Loucy (cell line): ENCODE measurements around the gene CERK.

Source experiments
- H2AFZ ChIP-seq: fragments of 200-600 bp; sonication (generic); 2 replicates; pipeline ENCODE4 v1.6.0; 2016; ENCODE audit warnings: antibody characterized with exemption, mild to moderate bottlenecking, low read length, moderate library complexity
- H3F3A ChIP-seq: fragments of 200-600 bp; 2 replicates; pipeline ENCODE4 v1.6.0; 2016; ENCODE audit warnings: antibody characterized with exemption, low read depth, mild to moderate bottlenecking
- H3K27me3 ChIP-seq: fragments of 200-600 bp; sonication (generic); 2 replicates; pipeline ENCODE4 v1.6.1; 2014; ENCODE audit warnings: low read length, mild to moderate bottlenecking; ENCODE audit not compliant: insufficient read depth, poor library complexity, severe bottlenecking
- H3K36me3 ChIP-seq: fragments of 200-600 bp; sonication (generic); 2 replicates; pipeline ENCODE4 v1.6.1; 2016; ENCODE audit warnings: low read length; ENCODE audit not compliant: insufficient read depth
- H3K4me1 ChIP-seq: fragments of 200-600 bp; sonication (generic); 2 replicates; pipeline ENCODE4 v1.5.1; 2014; ENCODE audit warnings: low read length, mild to moderate bottlenecking; ENCODE audit not compliant: insufficient read depth, poor library complexity, severe bottlenecking
- H3K4me2 ChIP-seq: fragments of 200-600 bp; sonication (generic); 2 replicates; pipeline ENCODE4 v1.6.0; 2014; ENCODE audit warnings: antibody characterized with exemption, low read length, low read depth, mild to moderate bottlenecking; ENCODE audit not compliant: poor library complexity, severe bottlenecking
- H3K4me3 ChIP-seq: fragments of 200-600 bp; sonication (generic); 2 replicates; pipeline ENCODE4 v1.5.1; 2014; ENCODE audit warnings: low read length, mild to moderate bottlenecking, mixed read lengths; ENCODE audit not compliant: poor library complexity, severe bottlenecking
- H3K79me2 ChIP-seq: fragments of 200-600 bp; sonication (generic); 2 replicates; pipeline ENCODE4 v1.6.1; 2014; ENCODE audit warnings: low read length; ENCODE audit not compliant: insufficient read depth
- H3K9ac ChIP-seq: fragments of 200-600 bp; sonication (generic); 2 replicates; pipeline ENCODE4 v1.6.0; 2014; ENCODE audit warnings: mild to moderate bottlenecking, low read depth, low read length, moderate library complexity; ENCODE audit not compliant: poor library complexity, severe bottlenecking
- H3K9me2 ChIP-seq: fragments of 200-600 bp; sonication (generic); replicated peaks from 2 replicates; pipeline ENCODE4 v1.6.1; 2016; ENCODE audit warnings: low read depth, low read length, mixed read lengths
- H3K9me3 ChIP-seq: fragments of 200-600 bp; sonication (generic); 2 replicates; pipeline ENCODE4 v1.6.1; 2014; ENCODE audit warnings: mild to moderate bottlenecking, antibody characterized with exemption, low read length, low read depth; ENCODE audit not compliant: insufficient read depth
- H4K20me1 ChIP-seq: fragments of 200-600 bp; sonication (generic); 2 replicates; pipeline ENCODE4 v1.6.0; 2014; ENCODE audit warnings: antibody characterized with exemption, low read length, mild to moderate bottlenecking; ENCODE audit not compliant: insufficient read depth, poor library complexity, severe bottlenecking
- CTCF ChIP-seq: fragments of 200-600 bp; sonication (generic); conservative IDR thresholded peaks from 2 replicates; pipeline ENCODE4 v1.5.1; 2014; ENCODE audit warnings: mild to moderate bottlenecking, antibody characterized with exemption, low read length
- EZH2phosphoT487 ChIP-seq: fragments of 200-600 bp; IDR thresholded peaks from 2 replicates; pipeline ENCODE4 v1.6.1; 2018; ENCODE audit warnings: antibody characterized with exemption, mild to moderate bottlenecking, moderate library complexity, borderline replicate concordance

Gene CERK

GRCh38 chr22:46660604-46661201 is 77.3 kb downstream of the CERK start:
- Histone ChIP-seq H4K20me1 (no peaks in the 10 kb centered on the region), H3K4me1 (no peaks in the 10 kb centered on the region), H2AFZ (no peak overlapping the region), H3K4me2 (no peak overlapping the region), H3K9me2 (no peaks in the 10 kb centered on the region), H3K9me3 (no peaks in the 10 kb centered on the region), H3K79me2 (no peaks in the 10 kb centered on the region), H3K4me3 (no peak overlapping the region), H3K9ac (no peak overlapping the region), H3K27me3 (no peaks in the 10 kb centered on the region), H3F3A (no peaks in the 10 kb centered on the region), H3K36me3 (peaks cover 13% of the 10 kb centered on the region; the same call in 1 of the 2 replicates)
- TF ChIP-seq CTCF (no peak), EZH2phosphoT487 (no peak)

DNA sequence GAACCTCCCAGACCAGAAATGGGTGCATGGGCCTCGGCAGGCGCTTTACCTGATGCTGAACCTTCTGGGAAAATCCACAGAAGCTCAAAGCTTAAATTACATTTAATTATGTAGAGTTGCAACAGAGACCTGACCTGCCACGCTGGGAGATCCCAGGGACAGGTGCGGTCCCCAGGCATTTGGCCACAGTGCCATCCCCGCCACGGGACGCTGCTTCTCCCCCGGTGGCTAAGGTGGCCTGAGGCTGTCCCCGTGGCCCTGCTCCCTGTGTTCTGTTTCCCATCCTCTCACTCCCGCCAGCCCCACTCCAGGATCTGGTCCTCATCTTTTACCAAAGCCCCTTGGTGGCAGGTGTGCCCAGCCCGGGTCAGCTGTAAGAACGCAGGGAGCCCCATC is 78.3 kb downstream of the CERK start:
- Histone ChIP-seq H3K4me2 (no peak overlapping the region), H4K20me1 (no peaks in the 10 kb centered on the region), H2AFZ (no peak overlapping the region), H3K9ac (no peak overlapping the region), H3F3A (no peaks in the 10 kb centered on the region), H3K79me2 (no peaks in the 10 kb centered on the region), H3K9me3 (no peaks in the 10 kb centered on the region), H3K27me3 (no peaks in the 10 kb centered on the region), H3K4me1 (no peaks in the 10 kb centered on the region), H3K9me2 (no peaks in the 10 kb centered on the region), H3K36me3 (peaks cover 8% of the 10 kb centered on the region; the same call in 1 of the 2 replicates), H3K4me3 (no peak overlapping the region)
- TF ChIP-seq EZH2phosphoT487 (no peak), CTCF (no peak)

- H3K9me3 ChIP-seq, result no peaks in the 10 kb centered on the region
- peaks cover 8% of the 10 kb centered on the region; the same call in 1 of the 2 replicates for H3K36me3 ChIP-seq
- H3K27me3 ChIP-seq, result no peaks in the 10 kb centered on the region
- H3K79me2 ChIP-seq, result no peaks in the 10 kb centered on the region
- H4K20me1 ChIP-seq, result no peaks in the 10 kb centered on the region
- no peak overlapping the region for H3K4me3 ChIP-seq
- TF ChIP-seq CTCF (no peak), EZH2phosphoT487 (no peak)
- no peaks in the 10 kb centered on the region for H3F3A ChIP-seq
- no peak overlapping the region for H3K9ac ChIP-seq
- H2AFZ ChIP-seq, result no peak overlapping the region
- no peak overlapping the region for H3K4me2 ChIP-seq
- H3K4me1 ChIP-seq, result no peaks in the 10 kb centered on the region
- no peaks in the 10 kb centered on the region for H3K9me2 ChIP-seq
Observed at GRCh38 chr22:46659059-46659790, 78.8 kb downstream of the CERK start.
